GM18505 (cell line): ENCODE results near the gene C2CD4C.
"Not testable (repeated sequence)": the region's sequence is repeated elsewhere in the genome, so short reads cannot be mapped to it uniquely, and the experiment has no call there.

Source experiments
- ATAC-seq: cut with Tn5 transposase; IDR thresholded peaks from one replicate; pipeline ENCODE4 v1.9.1; 2021; ENCODE audit not compliant: unreplicated experiment
- POLR2A ChIP-seq: IDR thresholded peaks from 4 replicates; pipeline ENCODE4 v1.6.1; 2011; ENCODE audit warnings: borderline replicate concordance; ENCODE audit not compliant: insufficient read depth, insufficient read length; ENCODE audit errors: extremely low read depth

The C2CD4C gene

DNA sequence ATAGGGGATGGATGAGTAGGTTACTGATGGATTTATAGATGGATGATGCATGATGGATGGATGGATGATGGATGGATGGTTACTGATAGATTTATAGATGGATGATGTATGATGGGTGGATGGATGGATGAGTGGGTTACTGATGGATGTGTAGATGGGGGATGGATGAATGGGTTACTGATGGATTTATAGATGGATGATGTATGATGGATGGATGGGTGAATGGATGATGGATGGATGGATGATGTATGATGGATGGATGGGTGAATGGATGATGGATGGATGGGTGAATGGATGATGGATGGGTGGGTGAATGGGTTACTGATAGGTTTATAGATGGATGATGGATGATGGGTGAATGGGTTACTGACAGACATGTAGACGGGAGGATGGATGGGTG, 6.3 kb upstream of the C2CD4C start:
- no peak for ATAC-seq
- TF ChIP-seq POLR2A, result no peak

DNA sequence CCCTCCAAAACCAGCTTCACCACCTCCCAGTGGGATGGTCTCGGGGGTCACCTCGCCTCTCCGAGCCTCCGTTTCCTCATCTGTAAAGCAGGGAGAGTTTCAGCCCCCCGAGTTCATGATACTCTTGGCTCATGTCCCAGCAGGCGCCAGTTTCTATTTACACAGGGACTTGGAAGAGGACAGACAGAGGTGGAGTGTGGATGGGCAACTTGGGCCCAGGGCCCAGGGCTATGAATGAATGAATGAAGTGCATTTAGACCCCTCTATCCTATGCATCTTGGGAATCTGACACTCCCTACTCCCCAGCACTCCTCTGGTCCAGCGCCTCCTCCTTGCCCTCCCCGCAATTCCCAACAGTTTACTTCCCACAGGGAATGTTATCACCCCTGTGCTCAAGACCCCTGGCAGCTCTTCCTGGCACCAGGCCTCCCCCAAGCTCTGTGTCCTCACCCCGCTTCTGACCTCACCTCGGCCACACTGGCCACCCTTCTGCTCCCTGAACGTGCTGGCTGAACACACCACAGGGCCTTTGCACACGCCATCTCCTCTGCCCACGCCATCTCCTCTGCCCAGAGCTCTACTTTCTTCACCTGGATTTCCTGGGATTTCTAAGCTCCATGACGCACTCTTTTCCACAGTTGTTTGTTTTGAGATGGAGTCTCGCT, 4.9 kb upstream of the C2CD4C start:
- ATAC-seq, result no peak
- TF ChIP-seq POLR2A, result no peak

DNA sequence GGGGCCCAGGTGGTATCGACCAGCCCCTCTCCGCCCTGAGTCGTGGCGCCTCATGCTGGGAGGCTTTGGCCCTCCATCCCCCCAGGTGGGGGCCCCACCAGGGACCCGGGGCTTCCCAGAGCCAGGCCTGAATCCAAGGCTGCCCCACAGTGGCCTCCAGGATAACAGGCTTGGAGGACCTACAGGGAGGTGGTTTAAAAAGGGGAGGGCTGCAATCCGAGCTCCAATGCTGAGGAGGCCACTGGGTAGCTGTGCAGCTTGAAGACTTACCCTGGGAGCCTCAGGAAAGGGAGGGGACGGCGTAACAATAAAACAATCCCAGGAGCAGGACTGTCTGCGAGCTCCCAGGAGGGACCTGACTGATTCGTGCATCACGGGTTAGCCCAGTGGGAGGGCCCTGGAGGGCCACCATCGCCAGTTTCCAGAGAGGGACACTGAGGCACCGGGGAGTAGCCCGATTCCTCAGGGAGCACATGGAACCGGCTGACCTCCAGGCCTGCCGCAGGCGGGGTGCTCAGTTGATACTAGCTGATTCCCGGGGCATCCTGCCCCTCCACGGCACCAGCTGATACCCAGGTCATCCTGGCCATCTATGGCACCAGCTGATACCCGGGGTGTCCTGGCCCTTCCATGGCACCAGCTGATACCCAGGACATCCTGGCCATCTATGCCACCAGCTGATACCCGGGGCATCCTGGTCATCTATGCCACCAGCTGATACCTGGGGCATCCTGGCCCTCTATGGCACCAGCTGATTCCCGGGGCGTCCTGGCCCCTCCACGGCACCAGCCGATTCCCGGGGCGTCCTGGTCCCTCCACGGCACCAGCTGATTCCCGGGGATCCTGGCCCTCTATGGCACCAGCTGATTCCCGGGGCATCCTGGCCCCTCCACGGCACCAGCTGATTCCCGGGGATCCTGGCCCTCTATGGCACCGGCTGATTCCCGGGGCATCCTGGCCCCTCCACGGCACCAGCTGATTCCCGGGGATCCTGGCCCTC, 3.7 kb upstream of the C2CD4C start:
- no peak for TF ChIP-seq POLR2A
- no peak for ATAC-seq

DNA sequence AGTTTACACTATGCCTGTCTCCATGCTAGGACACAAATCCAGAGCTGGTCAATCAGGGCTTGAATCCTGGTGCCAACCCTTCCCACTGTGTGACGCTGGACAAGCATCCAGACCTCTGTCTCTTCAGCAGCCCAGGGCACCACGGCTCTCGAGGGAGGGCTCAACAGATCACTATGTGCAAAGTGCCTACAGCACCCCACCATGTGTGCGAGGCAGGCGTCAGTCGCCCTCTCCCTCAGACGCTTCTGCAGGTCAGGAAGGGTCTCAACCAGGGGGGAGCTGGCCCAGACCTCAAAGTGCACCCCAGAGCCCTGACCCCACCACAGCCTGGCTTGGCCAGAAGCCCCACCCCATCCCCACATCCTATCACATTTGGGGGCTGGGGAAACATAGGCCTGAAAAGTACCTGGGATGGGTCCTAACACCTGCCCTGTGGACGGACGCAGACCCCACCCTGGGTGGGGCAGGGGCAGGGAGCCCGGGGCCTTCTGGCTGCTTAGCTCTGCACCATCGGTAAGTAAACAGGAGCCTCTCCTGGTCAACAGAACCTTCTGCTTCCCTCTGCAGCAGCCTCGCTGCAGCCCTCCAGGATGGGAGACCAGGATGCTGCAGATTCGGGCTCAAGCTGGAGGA, 2.9 kb upstream of the C2CD4C start:
- no peak for TF ChIP-seq POLR2A
- ATAC-seq, result no peak

DNA sequence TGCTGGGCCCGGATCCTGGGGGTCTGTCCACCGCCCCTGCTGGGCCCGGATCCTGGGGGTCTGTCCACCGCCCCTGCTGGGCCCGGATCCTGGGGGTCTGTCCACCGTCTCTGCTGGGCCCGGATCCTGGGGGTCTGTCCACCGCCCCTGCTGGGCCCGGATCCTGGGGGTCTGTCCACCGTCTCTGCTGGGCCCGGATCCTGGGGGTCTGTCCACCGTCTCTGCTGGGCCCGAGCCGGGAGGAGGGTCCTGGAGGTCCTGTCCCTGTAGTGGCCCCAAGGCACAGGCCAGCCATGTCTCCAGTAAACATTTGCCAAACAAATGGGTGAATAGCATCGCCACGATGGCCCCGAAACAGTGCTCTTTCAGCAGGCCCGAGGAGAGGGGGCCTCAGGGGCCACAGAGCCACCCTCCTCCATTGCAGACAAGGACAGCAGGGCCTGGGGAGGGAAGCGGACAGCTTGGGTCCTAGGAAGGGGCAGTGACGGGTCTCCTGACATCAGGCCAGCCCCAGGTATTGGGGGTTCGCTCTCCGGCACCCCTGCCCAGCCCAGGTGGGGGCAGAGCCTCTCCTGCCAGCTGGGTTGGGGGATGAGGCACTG, 2.3 kb upstream of the C2CD4C start:
- not testable (repeated sequence) for ATAC-seq

DNA sequence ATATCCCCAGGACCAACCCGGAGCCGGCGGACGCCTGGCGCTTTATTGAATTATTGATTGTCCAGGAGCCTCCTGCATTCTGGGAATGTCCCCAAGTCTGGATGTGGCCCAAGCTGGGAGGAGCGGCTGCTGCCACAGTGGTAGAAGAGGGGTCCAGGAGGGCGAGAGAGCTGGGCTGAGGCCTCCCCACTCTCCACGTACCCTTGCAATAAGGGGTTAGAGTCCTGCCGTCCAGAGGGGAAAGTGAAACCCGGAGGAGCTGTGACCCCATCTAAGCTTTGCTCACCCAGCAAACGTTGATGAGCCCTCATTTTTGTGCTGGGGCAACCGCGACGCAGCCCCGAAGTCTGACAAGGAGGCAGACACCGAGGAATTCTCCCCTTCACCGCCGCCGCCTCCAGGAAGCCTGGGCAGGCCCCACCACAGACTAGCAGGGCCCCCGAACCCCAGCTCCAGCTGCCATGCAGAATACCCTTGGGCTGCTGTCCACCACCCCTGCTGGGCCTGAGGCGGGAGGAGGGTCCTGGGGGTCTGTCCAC, 1.4 kb upstream of the C2CD4C start:
- no peak for ATAC-seq
- TF ChIP-seq POLR2A, result no peak

DNA sequence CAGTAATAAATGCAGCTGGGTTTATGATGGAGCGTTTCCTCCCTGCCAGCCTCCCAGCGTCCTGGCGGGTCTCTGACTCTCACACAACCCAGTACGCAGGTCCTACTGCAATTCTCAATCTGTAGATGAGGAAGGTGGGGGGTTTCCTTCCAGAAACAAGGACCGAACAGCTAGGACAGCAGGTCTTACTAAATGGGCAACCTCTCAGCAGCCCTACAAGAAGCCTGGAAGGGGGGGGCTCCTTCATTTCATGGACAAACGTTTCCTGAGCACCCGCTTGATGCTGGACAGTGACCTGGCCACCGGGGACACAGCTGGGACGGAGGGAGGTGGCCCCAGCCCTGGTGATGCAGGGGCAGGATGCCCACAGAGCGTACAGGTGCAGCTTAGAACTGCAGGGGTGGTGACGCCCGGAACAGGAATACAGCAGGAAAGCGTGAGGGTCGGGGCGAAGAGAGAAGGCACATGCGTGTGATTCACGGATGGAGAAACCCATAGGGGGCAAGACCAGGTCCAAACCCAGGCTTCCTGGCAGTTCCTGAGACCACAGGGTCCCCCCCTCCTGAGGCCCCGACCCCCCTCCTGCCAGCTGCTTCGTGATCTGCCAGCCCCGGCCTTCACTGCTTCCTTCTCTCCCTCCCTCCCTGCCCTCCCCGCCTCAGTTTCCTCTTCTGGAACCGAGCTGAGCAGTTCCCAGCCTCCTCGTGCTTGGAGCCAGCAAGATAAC, 732 bp upstream of the C2CD4C start:
- no peak for ATAC-seq
- no peak for TF ChIP-seq POLR2A

DNA sequence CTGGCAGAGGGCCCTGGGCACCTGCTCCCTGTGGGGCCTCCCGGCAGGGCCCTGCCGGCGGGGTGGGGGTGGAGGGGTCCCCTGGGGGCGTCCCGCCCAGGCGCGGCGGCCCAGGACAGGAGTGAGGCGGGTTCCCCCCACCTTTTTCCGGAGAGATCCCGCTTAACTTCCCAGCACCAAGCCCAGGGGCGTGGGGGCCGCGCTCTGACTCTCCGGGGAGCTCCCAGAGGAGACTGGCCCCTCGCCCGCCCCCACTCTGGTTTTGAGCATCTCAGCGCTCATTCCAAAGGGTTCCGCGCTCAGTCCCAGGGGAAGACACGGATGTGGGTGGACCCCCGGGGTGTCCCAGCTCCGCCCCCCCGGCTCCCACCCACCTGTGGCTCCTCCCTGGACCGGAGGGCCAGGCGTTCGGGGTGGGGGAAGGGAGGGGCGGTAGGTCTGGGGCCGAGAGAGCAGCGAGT, 476 bp downstream of the C2CD4C start:
- TF ChIP-seq POLR2A, result no peak
- no peak for ATAC-seq

DNA sequence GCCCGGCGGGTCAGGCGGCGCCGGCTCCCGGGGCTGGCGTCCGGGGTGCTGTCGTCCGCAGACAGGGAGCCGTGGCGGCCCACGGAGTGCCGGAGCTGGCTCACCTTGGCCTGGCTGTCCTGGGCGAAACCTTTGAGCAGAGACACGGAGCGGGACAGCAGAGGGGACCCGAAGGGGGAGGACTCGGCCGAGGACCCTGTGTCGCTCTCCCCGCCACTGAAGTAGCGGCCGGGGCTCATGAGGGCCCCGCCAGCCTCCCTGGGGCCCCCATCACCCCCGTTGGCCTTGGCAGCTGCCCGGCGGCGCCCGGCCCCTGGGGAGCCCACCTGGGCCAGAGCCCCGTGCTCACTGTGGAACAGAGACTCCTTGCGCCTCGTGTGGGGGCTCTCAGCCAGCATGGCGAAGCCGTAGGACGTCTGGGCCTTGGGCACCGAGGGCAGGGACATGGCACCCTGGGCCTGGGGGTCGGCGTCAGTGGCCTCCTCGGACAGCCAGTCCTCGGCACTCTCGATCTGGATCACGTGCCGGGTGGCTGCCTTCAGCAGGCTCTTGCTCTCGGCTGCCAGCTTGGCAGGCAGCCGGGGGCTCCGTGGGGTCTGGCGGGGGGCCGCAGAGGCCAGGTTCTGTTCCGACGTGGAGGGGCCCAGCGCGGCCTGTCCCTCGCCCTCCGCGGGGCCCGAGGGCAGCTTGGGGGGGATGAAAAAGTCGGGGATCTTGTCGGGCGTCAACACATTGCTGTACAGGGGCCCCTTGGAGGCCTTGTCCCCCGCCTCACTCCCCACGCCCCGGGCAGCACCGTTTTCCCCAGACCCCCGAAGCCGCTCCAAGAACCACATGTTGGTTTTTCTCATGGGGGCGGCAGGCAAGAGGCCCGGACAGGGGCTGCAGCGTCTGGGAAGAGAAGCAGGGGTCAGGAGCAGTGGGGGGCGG, 1.2 kb downstream of the C2CD4C start:
- no peak for TF ChIP-seq POLR2A
- no peak for ATAC-seq

DNA sequence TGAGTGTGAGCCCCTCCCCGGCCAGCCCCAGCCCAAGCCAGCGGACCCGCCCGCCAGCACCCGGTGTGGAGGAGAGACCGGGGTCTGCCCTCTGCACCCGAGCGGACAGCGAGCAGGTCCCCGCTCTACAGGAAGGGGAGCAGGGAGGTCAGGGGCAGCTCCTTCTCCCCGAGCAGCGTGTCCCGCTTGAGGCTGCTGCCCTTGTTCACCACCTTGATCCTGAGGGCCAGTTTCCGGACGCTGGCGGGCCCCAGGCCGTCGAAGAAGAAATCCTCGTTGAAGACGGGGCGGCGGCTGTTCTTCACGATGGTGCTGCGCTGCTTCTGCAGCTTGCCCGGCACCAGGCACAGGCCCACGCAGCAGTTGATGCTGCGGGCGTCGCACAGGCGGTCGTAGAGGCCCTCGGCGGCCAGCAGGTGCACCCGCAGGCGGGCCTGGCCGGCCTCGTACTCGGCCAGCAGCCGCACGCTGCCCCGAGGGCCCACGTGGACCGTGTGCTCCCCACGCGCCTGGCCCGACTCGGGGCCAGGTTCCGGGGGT, 1.9 kb downstream of the C2CD4C start:
- ATAC-seq, result no peak
- TF ChIP-seq POLR2A, result no peak

DNA sequence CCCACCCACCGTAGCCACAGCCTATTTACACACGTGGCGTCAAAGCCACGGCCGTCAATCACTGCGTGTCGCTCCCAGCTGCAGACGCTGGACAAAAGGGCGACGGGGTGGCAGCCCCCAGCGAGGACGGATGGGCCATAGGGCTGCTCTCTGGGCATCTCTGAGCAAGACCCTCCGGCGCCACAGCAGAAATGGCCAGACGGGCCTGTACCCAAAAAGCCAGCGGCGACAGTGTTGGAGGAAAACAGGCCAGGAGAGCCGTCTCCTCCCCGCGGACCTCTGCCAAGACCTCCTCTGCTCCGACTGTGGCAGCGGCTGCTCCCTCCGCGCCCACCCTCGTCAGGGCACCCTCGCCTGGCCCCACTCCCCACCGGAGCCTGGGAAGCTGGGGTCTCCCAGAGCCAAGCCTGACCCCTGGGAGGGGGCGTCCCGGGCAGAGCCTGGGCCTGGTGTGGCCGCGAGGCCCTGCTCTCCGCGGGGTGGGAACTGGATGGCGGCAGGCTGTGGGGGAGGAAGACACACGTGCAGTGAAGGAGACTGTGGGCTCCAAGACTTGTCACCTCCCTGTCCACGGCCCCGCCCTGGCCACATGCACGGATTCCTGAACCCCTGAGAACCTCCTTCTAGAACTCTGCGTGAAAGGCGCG, 2.7 kb downstream of the C2CD4C start:
- no peak for TF ChIP-seq POLR2A
- no peak for ATAC-seq
